ENCODE measurements around the gene TMPRSS2.
A peak's percentile ranks its signal among the peaks of the same experiment; 100 is the strongest.

Gene TMPRSS2

DNA sequence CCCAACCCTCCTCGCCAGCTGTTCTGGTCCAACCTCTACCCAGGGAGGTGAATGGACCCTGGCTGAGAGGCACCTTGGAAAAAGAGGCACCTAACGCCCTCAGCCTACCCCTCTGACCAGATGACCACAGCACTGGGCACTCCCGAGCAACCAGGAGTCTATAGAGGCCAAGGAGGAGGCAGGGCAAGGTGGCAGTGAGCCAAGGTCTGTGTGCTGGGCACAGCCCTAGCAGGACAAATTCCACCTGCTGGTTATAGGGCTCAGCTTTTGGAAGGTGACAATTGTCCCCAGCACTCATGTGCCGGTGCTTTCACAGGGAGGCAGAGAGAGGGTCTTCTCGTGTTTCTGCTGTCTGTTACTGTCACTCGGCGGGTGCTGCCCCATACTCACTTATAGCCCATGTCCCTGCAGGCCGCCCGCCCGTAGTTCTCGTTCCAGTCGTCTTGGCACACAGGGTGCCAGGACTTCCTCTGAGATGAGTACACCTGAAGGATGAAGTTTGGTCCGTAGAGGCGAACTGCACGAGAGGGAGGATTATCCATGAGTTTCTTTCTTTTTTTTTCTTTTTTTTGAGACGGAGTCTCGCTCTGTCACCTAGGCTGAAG lies 27.8 kb downstream of the TMPRSS2 start:
- no peak for DNase-seq

- DNase-seq = no peak
Observed at GRCh38 chr21:41479686-41480085, 28.3 kb downstream of the TMPRSS2 start.

GRCh38 chr21:41478319-41479177 lies 29.4 kb downstream of the TMPRSS2 start:
- DNase-seq = no peak

DNA sequence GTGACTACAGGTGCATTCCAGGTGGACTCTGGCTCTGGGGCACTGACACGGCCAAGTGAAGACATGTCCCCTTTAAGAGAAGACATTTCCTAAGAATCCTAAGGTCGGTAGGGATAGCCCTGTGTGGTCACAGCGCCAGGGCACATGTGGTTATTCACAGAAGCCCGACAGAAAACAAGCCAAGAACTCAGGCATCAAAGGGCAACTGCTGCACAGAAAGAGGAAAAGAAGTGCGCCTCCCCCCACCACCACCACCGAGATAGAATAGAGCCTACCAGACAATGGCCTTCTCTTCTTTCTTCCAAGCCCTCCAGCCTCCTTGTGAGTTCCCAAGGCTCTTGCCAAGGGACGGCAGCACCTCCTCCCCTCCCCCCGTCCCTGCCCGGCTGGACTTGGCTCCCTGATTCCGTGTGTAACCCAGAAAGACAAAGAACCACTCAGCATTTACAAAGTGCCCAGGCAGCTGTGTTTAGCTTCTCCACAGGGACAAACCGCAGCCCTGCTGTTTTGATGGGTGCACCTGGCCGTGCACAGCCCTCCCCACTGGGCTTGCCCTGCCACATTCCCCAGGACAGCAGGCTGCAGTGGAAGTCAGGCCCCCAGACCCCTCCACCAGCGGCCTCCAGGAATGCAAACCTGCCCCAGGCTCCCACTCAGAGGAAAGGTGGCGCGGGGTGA lies 30.2 kb downstream of the TMPRSS2 start:
- no peak for DNase-seq

DNA sequence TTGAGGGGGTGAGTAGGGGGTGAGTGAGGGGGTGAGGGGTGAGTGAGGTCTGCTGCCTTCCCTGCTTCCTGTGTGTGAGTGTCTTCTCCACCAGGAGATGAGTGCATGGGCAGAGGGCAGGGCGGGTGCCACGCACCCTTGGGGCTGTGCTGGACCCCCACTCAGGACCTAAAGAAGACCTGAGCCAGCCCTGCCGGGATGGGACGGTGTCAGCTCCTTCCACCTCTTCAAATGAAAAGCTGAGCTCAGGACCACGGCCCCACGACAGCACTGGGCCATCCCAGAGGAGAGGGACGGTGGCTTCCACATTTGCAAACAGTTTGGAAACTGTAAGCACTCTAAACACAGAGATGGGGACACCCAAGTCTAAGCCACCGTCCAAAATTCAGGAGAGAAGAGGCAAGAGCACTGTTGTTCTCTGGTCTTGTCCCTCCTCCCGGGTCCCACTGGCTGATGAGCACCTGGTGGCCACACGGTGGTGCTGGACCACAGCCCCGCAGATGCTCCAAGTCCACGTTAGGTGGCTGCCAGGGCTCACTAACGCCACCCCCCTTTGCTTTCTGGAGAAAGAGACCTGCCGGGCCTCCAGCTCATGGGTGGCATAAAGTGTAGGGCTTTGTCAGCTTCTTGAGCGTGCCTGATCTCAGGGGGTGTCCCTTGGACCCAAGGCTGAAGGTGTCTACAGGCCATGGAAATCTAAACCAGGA lies 32.1 kb downstream of the TMPRSS2 start:
- no peak for DNase-seq

- no peak for DNase-seq
Observed at GRCh38 chr21:41472753-41473548, 35.0 kb downstream of the TMPRSS2 start.

GRCh38 chr21:41470054-41470453 lies 37.9 kb downstream of the TMPRSS2 start:
- DNase-seq = no peak

DNA sequence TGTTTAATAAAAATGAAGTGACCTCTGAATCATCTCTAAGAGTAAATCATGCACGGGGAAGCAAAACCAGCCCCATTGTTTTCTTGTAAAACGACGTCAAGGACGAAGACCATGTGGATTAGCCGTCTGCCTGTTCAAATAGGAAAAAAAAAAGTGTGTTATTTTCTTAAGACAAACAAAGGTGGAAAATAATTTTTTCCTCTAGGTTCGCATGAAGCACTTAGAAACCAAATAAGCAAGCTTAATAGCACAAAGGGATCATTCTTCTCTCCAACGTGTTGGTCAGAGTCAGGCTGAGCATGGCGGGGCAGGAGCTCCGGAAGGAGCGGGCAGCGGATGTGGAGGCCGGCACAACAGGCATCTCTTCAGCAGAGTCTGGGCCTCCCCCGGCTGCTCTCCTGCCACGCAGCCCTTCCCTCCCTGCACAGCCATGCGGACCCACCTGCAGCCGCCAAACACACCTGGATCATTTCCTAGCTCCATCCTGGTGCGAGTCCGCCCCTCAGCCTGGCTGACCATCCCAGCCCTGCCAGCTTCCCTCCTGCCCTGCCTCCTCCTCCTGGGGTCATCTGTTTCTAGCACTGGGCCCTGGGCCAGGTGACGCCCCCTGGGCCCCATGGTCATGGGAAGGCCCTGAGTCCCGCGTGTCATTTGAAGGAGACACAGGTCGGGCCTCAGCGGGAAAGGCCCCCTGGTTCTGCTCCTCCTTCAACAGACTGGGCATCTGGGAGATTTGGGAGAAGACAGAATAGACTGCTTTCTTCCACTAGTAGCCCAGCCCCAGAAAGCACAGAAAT lies 41.7 kb downstream of the TMPRSS2 start:
- DNase-seq = no peak

GRCh38 chr21:41465176-41465781 lies 42.7 kb downstream of the TMPRSS2 start:
- DNase-seq = no peak

GRCh38 chr21:41460578-41461527 lies 47.1 kb downstream of the TMPRSS2 start:
- DNase-seq = peak; percentile 38

GRCh38 chr21:41459884-41460534 lies 47.9 kb downstream of the TMPRSS2 start:
- DNase-seq = no peak

DNA sequence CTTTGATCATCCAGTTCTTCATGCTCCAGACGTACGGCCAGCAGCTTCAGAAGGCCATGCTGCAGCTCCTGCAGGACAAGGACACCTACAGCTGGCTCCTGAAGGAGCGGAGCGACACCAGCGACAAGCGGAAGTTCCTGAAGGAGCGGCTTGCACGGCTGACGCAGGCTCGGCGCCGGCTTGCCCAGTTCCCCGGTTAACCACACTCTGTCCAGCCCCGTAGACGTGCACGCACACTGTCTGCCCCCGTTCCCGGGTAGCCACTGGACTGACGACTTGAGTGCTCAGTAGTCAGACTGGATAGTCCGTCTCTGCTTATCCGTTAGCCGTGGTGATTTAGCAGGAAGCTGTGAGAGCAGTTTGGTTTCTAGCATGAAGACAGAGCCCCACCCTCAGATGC lies 49.4 kb downstream of the TMPRSS2 start:
- no peak for DNase-seq

DNA sequence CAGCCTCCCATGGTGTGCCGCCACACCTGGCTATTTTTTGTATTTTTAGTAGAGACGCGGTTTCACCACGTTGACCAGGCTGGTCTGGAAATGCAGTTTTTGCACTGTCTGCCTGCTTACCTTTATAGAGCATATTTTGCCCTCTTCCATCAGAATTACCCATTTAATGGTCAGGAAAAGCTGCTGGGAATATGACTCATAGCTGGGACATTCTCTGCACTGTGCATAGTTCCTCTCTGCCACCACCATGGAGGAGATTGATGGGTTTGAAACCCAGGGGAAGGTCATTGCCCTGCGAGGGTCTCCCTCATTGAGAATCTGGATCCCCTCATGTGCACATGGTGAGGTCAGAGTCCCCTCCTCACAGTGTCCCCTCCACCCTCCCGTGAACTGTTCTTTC lies 49.8 kb downstream of the TMPRSS2 start:
- no peak for DNase-seq

- DNase-seq = no peak
Observed at GRCh38 chr21:41453761-41454160, 54.2 kb downstream of the TMPRSS2 start.

GRCh38 chr21:41453198-41453597 lies 54.8 kb downstream of the TMPRSS2 start:
- no peak for DNase-seq

DNA sequence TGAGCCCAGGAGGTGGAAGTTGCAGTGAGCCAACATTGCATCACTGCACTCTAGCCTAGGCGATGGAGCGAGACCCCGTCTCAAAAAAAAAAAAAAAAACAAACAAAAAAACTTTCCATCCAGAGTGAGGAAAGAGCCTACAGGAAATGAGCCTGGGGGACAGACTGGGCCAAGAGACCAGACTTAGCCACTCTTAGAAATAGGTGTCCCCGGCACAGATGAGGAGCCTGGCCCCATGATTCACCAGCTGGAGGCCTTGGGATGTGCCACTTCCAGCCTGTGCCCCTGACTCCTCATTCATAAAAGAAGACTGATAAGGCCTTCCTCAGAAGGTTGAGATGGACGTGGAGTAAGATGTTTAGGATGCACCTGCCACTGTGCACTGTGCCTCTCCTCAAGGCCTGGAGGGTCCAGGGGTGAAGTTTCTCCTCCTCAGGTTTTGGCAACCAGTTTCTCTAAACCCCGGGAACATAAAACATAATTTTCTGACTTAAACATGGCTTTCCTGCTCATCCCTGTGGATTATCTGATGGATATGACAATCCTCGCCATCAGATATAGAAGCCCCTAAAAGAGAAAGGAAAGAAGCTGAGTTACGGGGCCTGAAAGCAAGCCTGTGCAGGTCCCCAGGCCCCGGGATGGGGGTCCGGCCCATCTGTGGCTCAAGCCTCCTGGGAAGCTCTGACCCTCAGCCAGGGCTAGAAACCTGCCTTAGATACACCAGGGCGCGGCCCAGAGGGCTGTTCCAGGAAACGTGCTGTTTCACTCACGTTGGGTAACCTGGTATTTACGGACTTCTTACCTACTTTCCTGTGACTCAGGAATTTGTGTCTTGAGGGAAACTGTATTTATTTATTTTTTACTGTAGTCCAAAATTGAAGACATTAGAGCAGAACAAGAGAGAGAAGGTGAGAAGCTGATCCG lies 55.9 kb downstream of the TMPRSS2 start:
- DNase-seq = no peak

GRCh38 chr21:41449613-41450012 lies 58.3 kb downstream of the TMPRSS2 start:
- no peak for DNase-seq

GRCh38 chr21:41447356-41447755 lies 60.6 kb downstream of the TMPRSS2 start:
- DNase-seq = no peak
